SK-N-SH treated with all-trans-retinoic acid at 6 μM for 48 hours (cell line): ENCODE results near the gene MTOR.
"Not testable (repeated sequence)": the region's sequence is repeated elsewhere in the genome, so short reads cannot be mapped to it uniquely, and the experiment has no call there.

Experiments
- ATAC-seq: fragments of 200-7000 bp; cut with Tn5 transposase; 3 replicates; pipeline ENCODE4 v1.9.1; 2020; ENCODE audit warnings: mild to moderate bottlenecking, moderate library complexity
- ARNTL ChIP-seq: fragments of 450-650 bp; formaldehyde crosslinking; IDR thresholded peaks from 2 replicates; pipeline ENCODE4 v1.5.0; 2020; ENCODE audit warnings: low read depth, mild to moderate bottlenecking, moderate library complexity, borderline replicate concordance
- BACH2 ChIP-seq: fragments of 250-450 bp; sonication (Bioruptor Pico); IDR thresholded peaks from 2 replicates; pipeline ENCODE4 v1.9.0; 2021; ENCODE audit warnings: mild to moderate bottlenecking, borderline replicate concordance
- CSDC2 ChIP-seq: fragments of 250-450 bp; sonication (Bioruptor Pico); IDR thresholded peaks from 2 replicates; pipeline ENCODE4 v1.5.0; 2020; ENCODE audit warnings: mild to moderate bottlenecking, moderate library complexity
- ESRRG ChIP-seq: fragments of 250-450 bp; sonication (Bioruptor Pico); IDR thresholded peaks from 2 replicates; pipeline ENCODE4 v1.6.1; 2021; ENCODE audit warnings: mild to moderate bottlenecking
- GLIS3 ChIP-seq: fragments of 250-450 bp; sonication (Bioruptor Pico); IDR thresholded peaks from 2 replicates; pipeline ENCODE4 v1.5.0; 2020; ENCODE audit warnings: mild to moderate bottlenecking, moderate library complexity
- ISL1 ChIP-seq: fragments of 250-450 bp; sonication (Bioruptor Pico); IDR thresholded peaks from 2 replicates; pipeline ENCODE4 v2.1.2; 2022; ENCODE audit warnings: mild to moderate bottlenecking, moderate library complexity
- OSR1 ChIP-seq: fragments of 250-450 bp; sonication (Bioruptor Pico); IDR thresholded peaks from 2 replicates; pipeline ENCODE4 v1.8.0; 2022; ENCODE audit warnings: moderate library complexity, mild to moderate bottlenecking, inconsistent platforms
- RARB ChIP-seq: fragments of 250-450 bp; sonication (Bioruptor Pico); IDR thresholded peaks from 2 replicates; pipeline ENCODE4 v1.8.0; 2021; ENCODE audit warnings: mild to moderate bottlenecking, moderate library complexity
- SNAI2 ChIP-seq: fragments of 250-450 bp; sonication (Bioruptor Pico); IDR thresholded peaks from 2 replicates; pipeline ENCODE4 v1.5.0; 2020; ENCODE audit warnings: mild to moderate bottlenecking, moderate library complexity
- TCF4 ChIP-seq: fragments of 250-450 bp; sonication (Bioruptor Pico); IDR thresholded peaks from 2 replicates; pipeline ENCODE4 v1.8.0; 2021; ENCODE audit warnings: mild to moderate bottlenecking, moderate library complexity, borderline replicate concordance
- TOX ChIP-seq: fragments of 250-450 bp; sonication (Bioruptor Pico); IDR thresholded peaks from 2 replicates; pipeline ENCODE4 v1.8.0; 2021; ENCODE audit warnings: mild to moderate bottlenecking, moderate library complexity, borderline replicate concordance
- TSHZ2 ChIP-seq: fragments of 250-450 bp; sonication (Bioruptor Pico); IDR thresholded peaks from 2 replicates; pipeline ENCODE4 v1.5.0; 2020; ENCODE audit warnings: mild to moderate bottlenecking, moderate library complexity
- ZC3H10 ChIP-seq: fragments of 250-450 bp; sonication (Bioruptor Pico); IDR thresholded peaks from 2 replicates; pipeline ENCODE4 v1.5.1; 2021; ENCODE audit warnings: mild to moderate bottlenecking, moderate library complexity
- ZFP3 ChIP-seq: fragments of 250-450 bp; sonication (Bioruptor Pico); IDR thresholded peaks from 2 replicates; pipeline ENCODE4 v1.5.0; 2020; ENCODE audit warnings: mild to moderate bottlenecking, moderate library complexity
- ZFP30 ChIP-seq: fragments of 450-650 bp; formaldehyde crosslinking; IDR thresholded peaks from 2 replicates; pipeline ENCODE4 v1.5.0; 2022; ENCODE audit warnings: mild to moderate bottlenecking, moderate library complexity
- ZNF565 ChIP-seq: fragments of 450-650 bp; formaldehyde crosslinking; conservative IDR thresholded peaks from 2 replicates; pipeline ENCODE4 v1.5.0; 2020; ENCODE audit warnings: low read depth, mild to moderate bottlenecking, moderate library complexity
- ZNF70 ChIP-seq: fragments of 450-650 bp; formaldehyde crosslinking; IDR thresholded peaks from 2 replicates; pipeline ENCODE4 v1.5.0; 2020; ENCODE audit warnings: mild to moderate bottlenecking, moderate library complexity
- TF ChIP-seq, protein P1 (sequence below): fragments of 250-450 bp; sonication (Bioruptor Pico); IDR thresholded peaks from 2 replicates; pipeline ENCODE4 v1.5.1; 2020; ENCODE audit warnings: low read depth, mild to moderate bottlenecking, moderate library complexity
- TF ChIP-seq, protein P2 (sequence below): fragments of 250-450 bp; sonication (Bioruptor Pico); IDR thresholded peaks from 2 replicates; pipeline ENCODE4 v1.8.0; 2021; ENCODE audit warnings: low read depth, mild to moderate bottlenecking, moderate library complexity, borderline replicate concordance
- TF ChIP-seq, protein P3 (sequence below): fragments of 250-450 bp; sonication (Bioruptor Pico); IDR thresholded peaks from 2 replicates; pipeline ENCODE4 v1.8.0; 2020; ENCODE audit warnings: mild to moderate bottlenecking, moderate library complexity, borderline replicate concordance
- TF ChIP-seq, protein P4 (sequence below): fragments of 250-450 bp; sonication (Bioruptor Pico); IDR thresholded peaks from 2 replicates; pipeline ENCODE4 v1.5.1; 2021; ENCODE audit warnings: mild to moderate bottlenecking, moderate library complexity

MTOR gene

DNA sequence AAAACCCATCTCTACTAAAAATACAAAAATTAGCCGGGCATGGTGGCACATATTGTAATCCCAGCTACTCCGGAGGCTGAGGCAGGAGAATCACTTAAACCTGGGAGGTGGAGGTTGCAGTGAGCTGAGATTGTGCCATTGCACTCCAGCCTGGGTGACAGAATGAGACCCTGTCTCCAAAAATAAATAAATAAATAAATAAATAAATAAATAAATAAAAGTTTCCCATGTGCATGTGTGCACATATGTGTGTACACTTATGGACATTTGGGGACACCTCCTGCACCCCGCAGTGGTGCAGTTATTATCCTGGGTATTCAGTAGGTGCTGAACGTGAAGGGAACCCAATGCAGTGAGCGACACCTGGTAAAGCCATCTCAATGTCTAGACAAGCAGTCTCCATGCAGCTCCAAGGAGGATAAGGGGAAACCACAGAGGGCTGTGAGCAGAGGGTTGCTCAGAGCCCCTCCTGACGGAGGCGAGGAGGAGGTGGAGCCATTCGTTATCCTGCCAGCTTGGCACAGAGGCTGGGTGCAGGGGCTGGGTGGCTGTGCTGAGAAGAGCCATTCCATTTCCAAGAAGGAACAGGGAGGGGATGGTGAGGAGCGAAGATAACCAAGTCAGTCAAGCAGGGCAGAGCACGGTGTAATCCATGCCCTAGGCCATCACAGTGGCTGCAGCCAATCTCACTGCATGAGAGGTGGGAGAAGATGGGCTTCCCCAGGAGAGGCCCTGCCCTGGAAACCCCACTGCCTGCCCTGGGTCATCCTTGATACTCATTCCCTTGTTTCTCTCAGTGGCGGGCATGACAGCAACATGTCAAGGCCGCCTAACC is 36.3 kb upstream of the MTOR start:
- TF ChIP-seq OSR1 (CRISPR knock-in tag), result no peak
- no peak for TF ChIP-seq GLIS3 (CRISPR knock-in tag)
- TF ChIP-seq SNAI2 (CRISPR knock-in tag), result no peak
- TF ChIP-seq ZC3H10 (CRISPR knock-in tag), result no peak
- TF ChIP-seq ISL1 (CRISPR knock-in tag), result no peak
- no peak for TF ChIP-seq TOX (CRISPR knock-in tag)
- TF ChIP-seq ZNF70, result no peak
- no peak for TF ChIP-seq BACH2 (CRISPR knock-in tag)
- TF ChIP-seq TCF4 (CRISPR knock-in tag), result no peak
- TF ChIP-seq, protein P1, sequence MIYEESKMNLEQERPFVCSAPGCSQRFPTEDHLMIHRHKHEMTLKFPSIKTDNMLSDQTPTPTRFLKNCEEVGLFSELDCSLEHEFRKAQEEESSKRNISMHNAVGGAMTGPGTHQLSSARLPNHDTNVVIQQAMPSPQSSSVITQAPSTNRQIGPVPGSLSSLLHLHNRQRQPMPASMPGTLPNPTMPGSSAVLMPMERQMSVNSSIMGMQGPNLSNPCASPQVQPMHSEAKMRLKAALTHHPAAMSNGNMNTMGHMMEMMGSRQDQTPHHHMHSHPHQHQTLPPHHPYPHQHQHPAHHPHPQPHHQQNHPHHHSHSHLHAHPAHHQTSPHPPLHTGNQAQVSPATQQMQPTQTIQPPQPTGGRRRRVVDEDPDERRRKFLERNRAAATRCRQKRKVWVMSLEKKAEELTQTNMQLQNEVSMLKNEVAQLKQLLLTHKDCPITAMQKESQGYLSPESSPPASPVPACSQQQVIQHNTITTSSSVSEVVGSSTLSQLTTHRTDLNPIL (CRISPR knock-in tag), result no peak
- TF ChIP-seq, protein P2, sequence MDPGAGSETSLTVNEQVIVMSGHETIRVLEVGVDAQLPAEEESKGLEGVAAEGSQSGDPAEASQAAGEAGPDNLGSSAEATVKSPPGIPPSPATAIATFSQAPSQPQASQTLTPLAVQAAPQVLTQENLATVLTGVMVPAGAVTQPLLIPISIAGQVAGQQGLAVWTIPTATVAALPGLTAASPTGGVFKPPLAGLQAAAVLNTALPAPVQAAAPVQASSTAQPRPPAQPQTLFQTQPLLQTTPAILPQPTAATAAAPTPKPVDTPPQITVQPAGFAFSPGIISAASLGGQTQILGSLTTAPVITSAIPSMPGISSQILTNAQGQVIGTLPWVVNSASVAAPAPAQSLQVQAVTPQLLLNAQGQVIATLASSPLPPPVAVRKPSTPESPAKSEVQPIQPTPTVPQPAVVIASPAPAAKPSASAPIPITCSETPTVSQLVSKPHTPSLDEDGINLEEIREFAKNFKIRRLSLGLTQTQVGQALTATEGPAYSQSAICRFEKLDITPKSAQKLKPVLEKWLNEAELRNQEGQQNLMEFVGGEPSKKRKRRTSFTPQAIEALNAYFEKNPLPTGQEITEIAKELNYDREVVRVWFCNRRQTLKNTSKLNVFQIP, result no peak
- TF ChIP-seq ZFP30 (CRISPR knock-in tag), result no peak
- no peak for TF ChIP-seq ESRRG (CRISPR knock-in tag)
- TF ChIP-seq ZNF565 (CRISPR knock-in tag), result no peak
- TF ChIP-seq RARB, result no peak
- TF ChIP-seq, protein P3, sequence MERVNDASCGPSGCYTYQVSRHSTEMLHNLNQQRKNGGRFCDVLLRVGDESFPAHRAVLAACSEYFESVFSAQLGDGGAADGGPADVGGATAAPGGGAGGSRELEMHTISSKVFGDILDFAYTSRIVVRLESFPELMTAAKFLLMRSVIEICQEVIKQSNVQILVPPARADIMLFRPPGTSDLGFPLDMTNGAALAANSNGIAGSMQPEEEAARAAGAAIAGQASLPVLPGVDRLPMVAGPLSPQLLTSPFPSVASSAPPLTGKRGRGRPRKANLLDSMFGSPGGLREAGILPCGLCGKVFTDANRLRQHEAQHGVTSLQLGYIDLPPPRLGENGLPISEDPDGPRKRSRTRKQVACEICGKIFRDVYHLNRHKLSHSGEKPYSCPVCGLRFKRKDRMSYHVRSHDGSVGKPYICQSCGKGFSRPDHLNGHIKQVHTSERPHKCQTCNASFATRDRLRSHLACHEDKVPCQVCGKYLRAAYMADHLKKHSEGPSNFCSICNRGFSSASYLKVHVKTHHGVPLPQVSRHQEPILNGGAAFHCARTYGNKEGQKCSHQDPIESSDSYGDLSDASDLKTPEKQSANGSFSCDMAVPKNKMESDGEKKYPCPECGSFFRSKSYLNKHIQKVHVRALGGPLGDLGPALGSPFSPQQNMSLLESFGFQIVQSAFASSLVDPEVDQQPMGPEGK, result no peak
- TF ChIP-seq ZFP3 (CRISPR knock-in tag), result no peak
- TF ChIP-seq TSHZ2 (CRISPR knock-in tag), result no peak
- ATAC-seq, result 0 out of 3 replicates have a peak, but pooled peaks have one; percentile 19

DNA sequence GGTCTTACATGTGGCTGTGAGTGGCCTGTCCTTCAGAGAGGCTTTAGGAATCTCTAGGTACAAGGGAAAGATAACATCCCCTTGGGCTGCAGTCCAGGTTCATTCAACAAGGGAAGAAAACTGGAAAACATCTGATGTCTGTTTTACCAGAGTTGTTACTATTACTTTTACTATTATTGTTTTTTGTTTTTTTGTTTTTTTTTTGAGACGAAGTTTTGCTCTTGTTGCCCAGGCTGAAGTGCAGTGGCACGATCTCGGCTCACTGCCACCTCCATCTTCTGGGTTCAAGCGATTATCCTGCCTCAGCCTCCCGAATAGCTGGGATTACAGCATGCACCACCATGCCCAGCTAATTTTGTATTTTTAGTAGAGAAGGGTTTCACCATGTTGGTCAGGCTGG is 35.4 kb upstream of the MTOR start:
- not testable (repeated sequence) for ATAC-seq

DNA sequence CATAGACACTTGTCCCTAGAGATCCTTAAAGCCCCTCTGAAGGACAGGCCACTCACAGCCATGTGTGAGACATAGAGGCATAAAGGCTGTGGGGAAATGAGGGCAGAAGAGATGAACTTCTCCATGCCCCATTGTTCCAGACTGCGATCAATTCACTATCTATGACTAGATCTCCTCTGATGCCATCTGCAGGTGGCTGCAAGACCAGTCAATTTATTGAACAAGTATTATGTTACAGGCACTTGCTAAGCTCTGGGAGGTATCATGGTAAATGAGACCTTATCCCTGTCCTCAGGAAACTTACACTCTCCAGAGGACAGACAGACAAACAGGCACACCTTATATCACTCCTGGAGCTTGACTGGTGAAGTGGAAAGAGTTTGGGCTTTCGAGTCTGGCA is 33.6 kb upstream of the MTOR start:
- no peak for ATAC-seq
- TF ChIP-seq ESRRG (CRISPR knock-in tag) (no peak), ISL1 (CRISPR knock-in tag) (no peak), TSHZ2 (CRISPR knock-in tag) (no peak), CSDC2 (CRISPR knock-in tag) (no peak), TCF4 (CRISPR knock-in tag) (no peak), ARNTL (CRISPR knock-in tag) (no peak), ZFP3 (CRISPR knock-in tag) (no peak), ZNF70 (no peak), TOX (CRISPR knock-in tag) (no peak), GLIS3 (CRISPR knock-in tag) (no peak), ZC3H10 (CRISPR knock-in tag) (no peak)
- TF ChIP-seq, protein P3, result no peak
- TF ChIP-seq, protein P4, sequence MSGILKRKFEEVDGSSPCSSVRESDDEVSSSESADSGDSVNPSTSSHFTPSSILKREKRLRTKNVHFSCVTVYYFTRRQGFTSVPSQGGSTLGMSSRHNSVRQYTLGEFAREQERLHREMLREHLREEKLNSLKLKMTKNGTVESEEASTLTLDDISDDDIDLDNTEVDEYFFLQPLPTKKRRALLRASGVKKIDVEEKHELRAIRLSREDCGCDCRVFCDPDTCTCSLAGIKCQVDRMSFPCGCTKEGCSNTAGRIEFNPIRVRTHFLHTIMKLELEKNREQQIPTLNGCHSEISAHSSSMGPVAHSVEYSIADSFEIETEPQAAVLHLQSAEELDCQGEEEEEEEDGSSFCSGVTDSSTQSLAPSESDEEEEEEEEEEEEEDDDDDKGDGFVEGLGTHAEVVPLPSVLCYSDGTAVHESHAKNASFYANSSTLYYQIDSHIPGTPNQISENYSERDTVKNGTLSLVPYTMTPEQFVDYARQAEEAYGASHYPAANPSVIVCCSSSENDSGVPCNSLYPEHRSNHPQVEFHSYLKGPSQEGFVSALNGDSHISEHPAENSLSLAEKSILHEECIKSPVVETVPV (CRISPR knock-in tag), result no peak
